ENCODE data around the gene TXK.

The TXK gene

GRCh38 chr4:48116582-48116981, 17.5 kb downstream of the TXK start:
- no peaks in the 10 kb centered on the region for H3K36me3 ChIP-seq (ENCODE audit: low read length)
- no peak overlapping the region for H2AFZ ChIP-seq (ENCODE audit: low read depth, low read length, severe bottlenecking)
- H3K9ac ChIP-seq (ENCODE audit: low read length), result no peak overlapping the region
- no peaks in the 10 kb centered on the region for H3K9me2 ChIP-seq (replicated peaks; ENCODE audit: insufficient read depth, low read length)
- no peaks in the 10 kb centered on the region for H3K27me3 ChIP-seq (ENCODE audit: low read length)
- TF ChIP-seq EZH2phosphoT487 (conservative IDR thresholded peaks at IDR 0.05; ENCODE audit: low read length) (no peak), CTCF (IDR thresholded peaks at IDR 0.05; ENCODE audit: insufficient read depth, low read length, poor library complexity, severe bottlenecking) (no peak)
- no peak overlapping the region for H3K27ac ChIP-seq (ENCODE audit: low read depth, low read length)
- no peak overlapping the region for H3K4me2 ChIP-seq (ENCODE audit: low read depth, low read length, poor library complexity, severe bottlenecking)
- no peaks in the 10 kb centered on the region for H3K9me3 ChIP-seq (ENCODE audit: insufficient read depth, low read length)
- H3F3A ChIP-seq (ENCODE audit: insufficient read depth), result 0 out of 2 replicates have a peak, but pooled peaks cover 4% of the 10 kb centered on the region
- no peaks in the 10 kb centered on the region for H4K20me1 ChIP-seq (ENCODE audit: low read depth, low read length)
- H3K79me2 ChIP-seq (ENCODE audit: insufficient read depth, low read length), result no peaks in the 10 kb centered on the region
- H3K4me3 ChIP-seq (ENCODE audit: insufficient read depth, low read length, poor library complexity, severe bottlenecking), result no peak overlapping the region

- Histone ChIP-seq H3K27me3 (ENCODE audit: low read length) (no peaks in the 10 kb centered on the region), H3K9me2 (replicated peaks; ENCODE audit: insufficient read depth, low read length) (no peaks in the 10 kb centered on the region), H4K20me1 (ENCODE audit: low read depth, low read length) (no peaks in the 10 kb centered on the region)
These were observed 19.6 kb downstream of the TXK start for GRCh38 chr4:48114412-48114811.

GRCh38 chr4:48112017-48112667, 21.9 kb downstream of the TXK start:
- H3K4me2 ChIP-seq (ENCODE audit: low read depth, low read length, poor library complexity, severe bottlenecking), result no peak overlapping the region
- H3K9ac ChIP-seq (ENCODE audit: low read length), result no peak overlapping the region
- H3K36me3 ChIP-seq (ENCODE audit: low read length), result no peaks in the 10 kb centered on the region
- H3K9me3 ChIP-seq (ENCODE audit: insufficient read depth, low read length), result no peaks in the 10 kb centered on the region
- no peak for TF ChIP-seq EZH2phosphoT487 (conservative IDR thresholded peaks at IDR 0.05; ENCODE audit: low read length)
- no peak for TF ChIP-seq CTCF (IDR thresholded peaks at IDR 0.05; ENCODE audit: insufficient read depth, low read length, poor library complexity, severe bottlenecking)
- H3K9me2 ChIP-seq (replicated peaks; ENCODE audit: insufficient read depth, low read length), result no peaks in the 10 kb centered on the region
- no peaks in the 10 kb centered on the region for H3K79me2 ChIP-seq (ENCODE audit: insufficient read depth, low read length)
- H3K4me3 ChIP-seq (ENCODE audit: insufficient read depth, low read length, poor library complexity, severe bottlenecking), result no peak overlapping the region
- 0 out of 2 replicates have a peak, but pooled peaks cover 8% of the 10 kb centered on the region for H3F3A ChIP-seq (ENCODE audit: insufficient read depth)
- H4K20me1 ChIP-seq (ENCODE audit: low read depth, low read length), result no peaks in the 10 kb centered on the region
- H3K27ac ChIP-seq (ENCODE audit: low read depth, low read length), result no peak overlapping the region
- H2AFZ ChIP-seq (ENCODE audit: low read depth, low read length, severe bottlenecking), result no peak overlapping the region
- H3K27me3 ChIP-seq (ENCODE audit: low read length), result no peaks in the 10 kb centered on the region

More at GRCh38 chr4:48114412-48114811, 19.6 kb downstream of the TXK start:
- H3K79me2 ChIP-seq (ENCODE audit: insufficient read depth, low read length), result no peaks in the 10 kb centered on the region
- no peaks in the 10 kb centered on the region for H3K9me3 ChIP-seq (ENCODE audit: insufficient read depth, low read length)
- 0 out of 2 replicates have a peak, but pooled peaks cover 8% of the 10 kb centered on the region for H3F3A ChIP-seq (ENCODE audit: insufficient read depth)
- H3K27ac ChIP-seq (ENCODE audit: low read depth, low read length), result no peak overlapping the region
- H3K4me2 ChIP-seq (ENCODE audit: low read depth, low read length, poor library complexity, severe bottlenecking), result no peak overlapping the region
- no peak for TF ChIP-seq CTCF (IDR thresholded peaks at IDR 0.05; ENCODE audit: insufficient read depth, low read length, poor library complexity, severe bottlenecking)
- no peak for TF ChIP-seq EZH2phosphoT487 (conservative IDR thresholded peaks at IDR 0.05; ENCODE audit: low read length)
- H2AFZ ChIP-seq (ENCODE audit: low read depth, low read length, severe bottlenecking), result no peak overlapping the region
- no peak overlapping the region for H3K4me3 ChIP-seq (ENCODE audit: insufficient read depth, low read length, poor library complexity, severe bottlenecking)
- no peaks in the 10 kb centered on the region for H3K36me3 ChIP-seq (ENCODE audit: low read length)
- H3K9ac ChIP-seq (ENCODE audit: low read length), result no peak overlapping the region
